SW 1271 (cell line): ENCODE data around the gene MEF2B.
"Not testable (repeated sequence)": the region's sequence is repeated elsewhere in the genome, so short reads cannot be mapped to it uniquely, and the experiment has no call there.

Experiments used
- DNase-seq, 2 experiments: peaks; one replicate each; lab custom pipeline; 2025; lab: John Stamatoyannopoulos, UW

The MEF2B gene

DNA sequence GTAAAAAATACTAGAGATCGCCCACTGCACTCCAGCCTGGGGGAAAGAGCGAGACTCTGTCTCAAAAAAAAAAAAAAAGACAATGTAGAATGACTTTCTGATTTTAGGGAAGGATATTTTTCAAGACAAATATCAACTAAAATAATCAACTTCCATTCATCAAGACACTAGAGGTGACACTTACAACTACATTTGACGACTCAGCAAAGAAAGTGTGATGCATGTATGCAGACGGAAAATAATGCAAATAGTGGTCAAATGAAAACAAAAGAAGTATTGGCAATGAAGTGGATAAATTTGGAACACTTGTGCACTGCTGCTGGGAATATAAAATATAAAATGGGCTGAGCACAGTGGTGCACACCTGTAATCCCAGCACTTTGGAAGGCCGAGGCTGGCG is 44.0 kb downstream of the MEF2B start:
- no peak for DNase-seq

GRCh38 chr19:19123386-19123785 is 46.7 kb downstream of the MEF2B start:
- no peak for DNase-seq

- DNase-seq, result no peak
Observed at GRCh38 chr19:19122902-19123301, 47.2 kb downstream of the MEF2B start.

- no peak for DNase-seq
Observed at GRCh38 chr19:19121371-19121770, 48.7 kb downstream of the MEF2B start.

DNA sequence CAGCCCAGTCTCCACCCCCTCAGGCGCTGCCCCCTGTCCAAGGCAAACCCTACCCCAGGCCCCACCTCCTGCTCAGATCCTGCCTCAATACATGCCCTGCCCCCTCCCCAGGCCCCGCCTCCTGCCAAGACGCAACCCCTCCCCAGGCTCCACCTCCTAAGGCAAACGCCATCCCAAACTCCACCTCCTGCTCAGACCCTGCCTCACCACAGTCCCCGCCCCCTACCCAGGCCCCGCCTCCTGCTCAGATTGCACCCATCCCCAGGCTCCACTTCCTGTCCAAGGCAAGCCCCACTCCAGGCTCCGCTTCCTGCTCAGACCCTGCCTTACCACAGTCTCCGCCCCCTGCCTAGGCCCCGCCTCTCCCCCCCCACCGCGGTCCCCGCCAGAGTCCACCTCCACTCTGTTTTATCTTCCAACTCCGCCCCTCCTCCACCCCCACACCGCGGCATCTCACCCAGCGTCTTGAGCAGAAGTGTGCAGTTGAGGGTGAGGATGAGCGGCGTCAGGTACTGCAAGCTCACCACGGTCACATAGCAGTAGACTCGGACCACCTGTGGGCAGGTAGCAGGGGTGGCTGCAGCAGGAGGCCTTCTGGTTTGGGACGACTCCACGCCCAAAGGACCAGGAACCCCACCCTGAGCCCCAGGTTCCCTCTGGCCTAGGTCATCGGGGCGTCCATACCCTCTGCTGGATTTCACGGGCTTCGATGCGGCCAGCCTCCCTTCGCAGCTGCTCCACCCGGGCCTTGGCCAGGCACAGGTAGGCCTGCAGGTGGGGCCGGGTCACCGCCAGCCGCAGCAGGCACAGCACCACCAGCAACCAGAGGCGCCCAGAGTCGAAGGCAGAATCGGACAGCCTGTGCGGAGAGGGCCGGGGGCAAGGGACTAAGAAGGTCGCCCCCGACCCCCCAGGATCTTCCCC is 49.5 kb downstream of the MEF2B start:
- DNase-seq, result peak in 1 of 2 experiments; percentile 17

- DNase-seq, result no peak
Observed at GRCh38 chr19:19119325-19120237, 50.5 kb downstream of the MEF2B start.

DNA sequence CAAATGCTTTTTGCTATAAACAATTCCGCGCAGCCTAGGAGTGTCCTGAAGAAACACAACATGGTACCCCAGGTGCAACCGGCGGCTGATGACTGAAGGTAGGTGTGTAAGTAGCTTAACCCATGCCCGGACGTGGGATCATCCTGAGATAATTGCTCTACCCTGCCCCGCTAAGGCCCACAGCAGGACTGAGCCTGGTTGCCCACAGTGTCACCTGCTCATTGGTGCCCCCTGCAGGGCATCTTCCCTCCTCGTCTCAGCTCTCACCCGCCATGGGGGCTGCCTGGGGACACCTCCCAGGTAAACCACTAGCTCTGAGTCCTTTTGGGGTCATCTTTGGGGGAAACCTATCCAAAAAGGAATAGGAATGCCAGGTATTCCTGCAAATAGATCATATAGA is 54.1 kb downstream of the MEF2B start:
- DNase-seq, result no peak

DNA sequence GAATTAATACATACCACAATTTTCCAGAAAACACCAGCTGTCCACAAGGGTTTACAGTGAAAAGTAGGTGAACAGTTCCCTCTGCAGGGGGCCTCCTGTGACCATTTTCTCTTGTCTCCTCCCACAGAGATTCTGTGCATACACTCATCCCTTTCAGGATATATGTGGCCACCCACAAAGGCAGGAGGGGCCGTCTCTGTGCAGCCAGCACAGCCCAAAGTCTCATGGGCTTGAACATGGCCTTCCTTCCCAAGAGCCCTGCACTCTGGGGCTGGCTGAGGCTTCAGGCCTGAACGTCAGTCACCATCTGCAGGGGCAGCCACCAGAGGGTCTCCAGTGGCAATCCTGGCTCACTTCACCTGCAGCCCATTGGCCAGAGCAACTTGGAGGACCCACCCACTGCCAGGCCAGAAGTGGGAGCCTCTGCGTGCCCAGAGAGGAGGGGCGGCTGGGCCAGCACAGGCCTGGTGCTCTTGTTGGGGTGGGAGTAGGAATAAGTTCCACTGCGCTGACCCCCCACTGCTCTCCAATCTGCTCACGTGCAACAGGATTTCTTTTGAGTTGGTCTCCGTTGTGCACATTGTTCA is 56.9 kb downstream of the MEF2B start:
- peak in 1 of 2 experiments; percentile 9 for DNase-seq

GRCh38 chr19:19111967-19112580 is 58.0 kb downstream of the MEF2B start:
- DNase-seq, result no peak

- DNase-seq, result no peak
Observed at GRCh38 chr19:19111136-19111835, 58.8 kb downstream of the MEF2B start.

- DNase-seq, result no peak
Observed at GRCh38 chr19:19110410-19111135, 59.5 kb downstream of the MEF2B start.

GRCh38 chr19:19109601-19110000 is 60.5 kb downstream of the MEF2B start:
- no peak for DNase-seq

DNA sequence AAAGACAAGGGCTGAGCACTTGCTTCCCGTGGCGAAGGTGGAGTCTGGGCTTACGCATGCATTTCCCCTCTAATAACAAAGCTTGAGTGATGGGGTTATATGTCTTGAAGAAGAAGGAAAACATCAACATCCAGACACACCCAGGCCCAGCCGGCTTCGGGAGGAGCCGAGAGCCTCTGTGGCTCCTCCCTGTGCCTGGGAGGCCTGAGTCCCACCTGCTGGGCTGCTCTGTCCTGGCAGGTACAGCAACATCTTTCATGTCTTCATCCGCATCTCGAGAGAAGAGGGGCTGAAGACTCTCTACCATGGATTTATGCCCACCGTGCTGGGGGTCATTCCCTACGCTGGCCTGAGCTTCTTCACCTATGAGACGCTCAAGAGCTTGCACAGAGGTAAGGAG is 62.4 kb downstream of the MEF2B start:
- no peak for DNase-seq

- DNase-seq, result not testable (repeated sequence)
Observed at GRCh38 chr19:19106938-19107337, 63.1 kb downstream of the MEF2B start.

DNA sequence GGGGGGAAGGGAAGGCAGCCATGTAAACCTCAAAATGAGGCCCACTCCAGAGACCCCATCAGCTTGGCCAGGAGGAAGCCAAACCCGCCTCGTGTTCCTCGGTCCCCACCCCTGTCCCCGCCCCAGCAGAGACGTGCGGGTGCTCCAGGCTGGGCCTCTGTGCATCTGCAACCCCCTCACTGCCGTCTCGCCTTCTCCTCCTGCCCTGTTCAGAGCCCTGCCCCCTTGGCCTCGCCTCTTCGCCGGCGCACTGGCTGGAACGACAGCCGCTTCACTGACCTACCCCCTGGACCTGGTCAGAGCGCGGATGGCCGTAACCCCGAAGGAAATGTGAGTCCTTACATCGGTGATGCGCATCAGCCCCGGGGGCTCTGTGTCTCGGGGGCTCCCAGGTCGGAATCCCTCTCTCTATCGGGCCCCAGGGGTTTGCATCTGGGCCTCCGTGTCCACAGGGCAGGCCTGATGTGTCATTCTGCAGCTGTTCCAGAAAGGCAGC is 64.0 kb downstream of the MEF2B start:
- DNase-seq, result no peak

DNA sequence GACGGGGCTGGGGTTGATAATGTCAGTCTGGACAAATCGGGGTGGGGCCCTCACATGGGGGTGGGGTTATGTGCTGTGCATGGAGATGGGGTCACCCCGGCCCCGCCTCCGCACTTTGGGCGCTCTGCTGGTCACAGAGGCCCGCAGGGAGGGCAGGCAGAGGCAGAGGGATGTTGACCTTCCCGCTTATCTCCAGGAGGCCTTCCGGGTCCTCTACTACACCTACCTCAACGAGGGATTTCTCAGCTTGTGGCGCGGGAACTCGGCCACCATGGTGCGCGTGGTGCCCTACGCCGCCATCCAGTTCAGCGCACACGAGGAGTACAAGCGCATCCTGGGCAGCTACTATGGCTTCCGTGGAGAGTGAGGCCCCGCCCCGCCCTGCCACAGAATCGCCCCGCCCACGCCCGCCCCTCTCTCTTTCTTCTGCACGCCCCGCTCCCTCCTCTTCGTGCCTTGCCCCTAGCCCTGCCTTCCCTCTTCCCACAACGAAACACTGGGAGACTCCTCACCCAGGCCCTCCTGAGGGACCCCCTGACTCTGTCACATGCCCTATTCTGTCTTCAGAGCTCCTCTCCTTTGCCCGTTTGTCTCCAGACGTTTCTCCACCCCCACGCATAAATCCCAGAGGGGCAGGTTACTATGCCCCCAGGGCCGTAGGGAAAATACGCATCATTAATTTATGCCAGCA is 64.6 kb downstream of the MEF2B start:
- DNase-seq, result no peak

- DNase-seq, result no peak
Observed at GRCh38 chr19:19103167-19103566, 66.9 kb downstream of the MEF2B start.

GRCh38 chr19:19102566-19102965 is 67.5 kb downstream of the MEF2B start:
- DNase-seq, result not testable (repeated sequence)

GRCh38 chr19:19101540-19101939 is 68.5 kb downstream of the MEF2B start:
- no peak for DNase-seq
